Stimulated activated CD8-positive, alpha-beta memory T cell treated with anti-CD3 and anti-CD28 coated beads, Interleukin-7, amount 100 ng/mL, for 24 hours (primary cell): ENCODE data around the gene RPL22.

Experiments used
- DNase-seq: peaks from one replicate; pipeline ENCODE4 v3.0.0-alpha.2; 2020; ENCODE audit warnings: low read depth

The RPL22 gene

DNA sequence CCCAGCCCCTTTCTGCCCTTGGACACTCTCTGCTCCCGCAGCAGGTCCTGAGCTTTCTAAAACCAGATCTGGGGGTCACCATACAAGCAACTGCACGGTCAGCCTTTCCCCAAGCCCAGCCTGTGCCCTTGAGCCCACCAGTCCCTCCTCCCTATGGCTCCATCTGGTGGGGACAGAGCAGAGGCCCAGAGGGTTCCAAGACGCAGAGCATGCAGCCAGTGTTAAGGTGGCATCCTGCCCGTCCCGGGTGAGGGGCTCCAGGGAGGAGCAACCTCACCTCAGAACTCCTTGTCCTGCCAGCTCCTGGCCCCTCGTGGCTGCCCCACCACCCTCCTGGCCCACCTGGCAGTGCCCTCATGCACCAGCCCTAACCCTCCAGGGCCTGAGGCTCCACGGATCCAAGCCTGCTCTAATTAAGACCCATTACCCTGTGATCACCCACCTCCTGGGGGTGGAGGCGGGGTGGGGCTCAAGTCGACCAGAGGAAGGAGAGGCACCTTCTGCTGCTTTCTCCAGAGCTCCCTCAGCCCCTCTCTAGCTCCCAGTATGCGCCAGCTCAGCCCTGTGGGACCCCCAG lies 27.8 kb downstream of the RPL22 start:
- no peak for DNase-seq

DNA sequence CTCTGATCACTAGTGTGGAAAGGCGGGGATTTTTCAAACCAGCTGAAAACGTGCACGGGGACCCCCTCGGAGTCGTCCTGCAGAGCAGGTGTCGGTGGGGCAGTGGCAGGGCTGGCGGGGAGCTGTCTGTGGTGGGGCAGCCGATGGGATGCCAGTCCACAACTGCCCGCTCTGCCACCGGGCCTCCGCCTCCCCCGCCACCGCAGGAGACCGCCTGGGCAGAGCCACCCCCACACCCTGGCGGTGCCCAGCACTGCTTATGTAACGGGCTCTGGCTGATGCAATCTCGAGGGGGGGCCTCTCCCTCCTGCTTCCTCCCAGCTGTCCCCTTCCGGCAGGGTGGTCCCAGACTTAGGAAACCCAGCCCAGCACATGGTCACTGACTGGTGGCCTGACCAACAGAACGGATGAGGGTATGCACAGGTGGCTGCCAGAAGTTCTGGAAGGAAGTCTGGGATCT lies 28.6 kb downstream of the RPL22 start:
- no peak for DNase-seq

DNA sequence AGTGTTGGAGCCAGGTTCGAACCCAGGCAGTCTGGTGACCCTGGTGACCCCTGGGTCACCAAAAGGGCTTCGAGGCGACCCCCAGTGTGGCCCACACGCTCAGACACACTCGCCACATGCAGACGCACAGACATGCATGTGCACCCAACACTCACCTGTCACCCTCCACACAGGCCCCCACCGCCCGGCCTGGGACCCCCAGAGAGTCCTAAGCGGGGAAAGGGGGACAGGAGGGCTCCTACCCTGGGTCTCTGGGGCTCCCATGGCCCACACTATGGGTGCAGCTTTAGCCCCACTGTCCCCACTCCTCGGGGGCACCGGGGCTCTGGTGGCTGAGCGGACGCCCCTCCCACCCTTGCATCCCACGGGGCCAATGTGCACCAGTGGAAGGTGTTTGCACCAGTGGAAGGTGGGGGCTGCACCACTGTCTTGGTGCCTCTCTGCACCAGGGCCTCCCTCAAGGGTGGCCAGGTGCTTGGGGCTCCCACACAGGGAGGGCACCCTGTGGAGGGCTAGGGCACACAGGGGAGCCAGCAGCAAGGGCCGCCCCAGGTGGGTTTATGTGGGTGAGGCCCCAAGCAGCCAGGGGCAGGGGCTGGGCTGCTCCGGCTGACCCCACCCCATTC lies 29.2 kb downstream of the RPL22 start:
- DNase-seq = no peak

DNA sequence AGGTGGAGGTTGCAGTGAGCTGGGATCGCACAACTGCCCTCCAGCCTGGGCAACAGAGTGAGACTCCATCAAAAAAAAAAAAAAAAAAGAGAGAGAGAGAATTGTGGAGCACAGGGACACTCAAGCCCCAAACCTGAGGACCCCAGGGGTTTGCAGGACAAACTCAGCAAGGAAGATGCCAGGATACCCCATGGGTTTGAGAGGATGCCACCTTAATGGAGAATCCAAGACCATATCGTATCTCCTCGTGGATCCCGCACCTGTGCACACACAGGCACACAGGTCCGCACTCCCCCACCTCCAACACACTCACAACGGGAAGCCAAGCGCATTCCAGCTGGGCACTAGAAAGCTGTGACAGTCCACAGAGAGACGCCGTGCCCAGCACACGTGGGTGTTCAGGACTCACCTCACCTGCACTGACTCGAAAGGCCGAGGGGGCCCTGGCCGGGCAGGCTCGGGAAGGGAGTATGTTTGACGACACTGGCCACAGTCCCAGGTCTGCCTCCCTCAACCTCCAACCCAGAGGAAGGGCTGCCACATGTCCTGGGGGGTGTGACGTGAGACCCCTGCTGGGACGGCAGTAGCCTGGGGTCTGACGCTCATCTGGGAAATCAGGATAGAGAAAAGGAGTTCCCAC lies 30.3 kb downstream of the RPL22 start:
- no peak for DNase-seq

DNA sequence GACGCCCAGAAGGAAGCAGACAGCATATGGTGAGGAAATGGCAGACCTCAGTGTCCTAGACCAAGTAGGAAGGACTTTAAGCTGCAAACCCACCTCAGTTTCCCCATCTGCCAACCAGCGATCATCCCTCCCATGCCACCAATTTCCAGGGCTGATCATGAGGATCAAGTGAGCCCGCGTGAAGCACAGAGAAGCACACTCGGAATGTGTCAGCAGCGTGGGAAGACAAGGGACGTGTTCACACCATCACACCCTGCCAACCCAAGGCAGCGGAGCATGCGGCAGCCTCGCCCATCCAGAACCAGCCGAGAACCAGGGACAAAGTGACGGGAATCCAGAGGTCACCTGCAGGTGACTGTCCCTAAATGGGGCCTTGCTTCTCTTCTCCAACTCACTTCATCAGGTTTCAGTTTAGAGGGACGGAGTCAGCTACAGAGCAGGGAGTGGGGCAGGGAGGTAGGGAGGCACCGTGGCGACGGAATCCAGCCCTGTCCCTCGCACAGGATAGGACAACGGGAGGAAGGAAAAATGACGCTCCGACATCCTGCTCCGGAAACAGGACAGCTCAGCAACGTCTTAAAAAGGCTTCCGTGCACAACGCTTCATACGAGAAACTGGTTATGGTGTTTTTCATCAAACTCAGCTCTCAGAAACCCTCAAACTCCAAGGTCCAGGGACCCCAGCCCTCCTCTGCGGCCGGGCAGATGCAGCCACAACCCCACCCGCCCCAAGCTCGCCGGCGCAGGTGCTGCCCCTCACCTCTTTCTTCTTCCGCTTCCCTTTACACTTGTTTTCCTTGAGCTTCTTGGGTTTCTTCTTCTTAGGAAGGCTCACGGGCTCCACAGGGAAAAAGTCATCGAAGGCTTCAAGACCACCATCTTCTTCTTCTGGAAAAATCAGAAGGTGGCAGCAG lies 31.7 kb downstream of the RPL22 start:
- no peak for DNase-seq

DNA sequence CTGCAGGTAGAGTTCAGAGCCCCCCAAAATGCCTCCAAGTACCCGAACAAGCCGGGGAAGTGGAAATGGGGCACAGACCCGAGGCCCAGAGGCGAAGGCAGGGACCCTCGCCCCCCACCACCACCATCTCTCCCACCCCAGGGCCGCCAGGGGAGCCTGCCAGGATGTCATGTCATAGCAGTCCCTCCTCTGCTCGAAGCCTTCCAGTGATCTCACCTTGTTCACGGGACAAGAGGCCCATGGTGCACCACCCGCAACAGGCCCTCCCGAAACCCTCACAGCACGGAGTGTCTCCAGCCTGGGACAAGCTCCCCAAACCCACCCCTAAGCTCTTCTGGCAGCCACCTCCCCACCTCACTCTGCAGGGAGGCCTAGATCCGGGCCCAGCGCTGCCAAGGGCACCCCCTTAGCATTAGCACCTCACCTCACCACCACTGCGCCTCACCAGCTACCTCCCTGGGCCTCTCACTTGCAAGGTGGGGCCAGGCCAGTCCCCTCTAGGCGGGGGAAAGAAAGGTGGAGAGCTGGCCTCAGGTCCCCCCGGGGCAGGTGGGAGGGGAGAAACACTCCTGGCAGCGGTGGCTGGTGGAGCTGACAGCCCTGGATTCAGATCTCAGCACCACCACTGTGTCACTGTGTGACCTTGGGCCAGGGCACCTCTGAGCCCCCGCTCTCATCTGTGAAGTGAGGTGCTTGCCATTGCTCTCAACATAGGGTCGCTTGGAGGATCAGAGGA lies 32.6 kb downstream of the RPL22 start:
- no peak for DNase-seq

DNA sequence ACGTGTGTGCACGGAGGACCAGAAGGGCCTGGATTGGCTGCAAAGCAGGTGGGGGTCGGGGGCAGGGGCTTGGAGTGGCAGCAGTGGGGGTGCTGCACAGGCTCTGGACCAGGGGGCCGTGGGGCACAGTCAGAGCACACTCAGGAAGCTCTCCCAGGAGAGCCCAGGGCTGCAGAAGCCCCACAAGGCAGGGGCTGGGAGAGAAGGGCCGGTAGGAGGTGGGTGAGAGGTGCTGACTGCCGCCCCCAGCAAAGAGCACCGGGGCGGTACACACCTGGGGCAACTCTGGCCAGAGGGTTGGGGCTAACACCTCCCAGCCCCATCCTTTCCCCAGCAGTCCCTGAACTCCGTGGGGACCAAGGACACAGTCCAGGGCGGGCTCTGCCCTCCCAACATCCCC lies 33.2 kb downstream of the RPL22 start:
- no peak for DNase-seq

DNA sequence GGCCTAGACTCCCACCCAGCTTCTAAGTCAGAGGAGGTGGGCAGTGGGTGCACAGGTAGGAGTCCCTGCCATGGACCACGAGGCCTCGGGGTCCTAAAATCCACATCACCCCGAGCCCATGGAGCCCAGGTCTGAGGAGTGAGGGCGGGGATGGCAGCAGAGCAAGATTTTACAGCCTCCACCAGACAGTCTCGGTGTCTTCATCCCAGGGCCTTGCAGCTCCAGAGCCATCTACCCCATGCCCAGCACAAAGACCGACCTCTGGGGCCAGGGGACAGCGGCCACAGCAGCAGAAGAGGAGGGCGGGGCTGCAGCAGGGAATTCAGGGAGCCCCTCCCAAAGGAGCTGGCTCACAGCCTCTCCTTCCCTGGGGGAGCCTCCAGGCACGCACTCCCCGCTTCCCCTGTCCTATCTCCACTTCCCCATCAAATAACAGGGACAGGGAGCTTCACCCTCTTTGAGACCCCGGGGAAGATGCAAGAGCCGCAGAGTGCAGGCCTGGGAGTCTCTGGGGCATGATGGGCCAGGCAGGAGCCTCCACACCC lies 33.9 kb downstream of the RPL22 start:
- no peak for DNase-seq

DNA sequence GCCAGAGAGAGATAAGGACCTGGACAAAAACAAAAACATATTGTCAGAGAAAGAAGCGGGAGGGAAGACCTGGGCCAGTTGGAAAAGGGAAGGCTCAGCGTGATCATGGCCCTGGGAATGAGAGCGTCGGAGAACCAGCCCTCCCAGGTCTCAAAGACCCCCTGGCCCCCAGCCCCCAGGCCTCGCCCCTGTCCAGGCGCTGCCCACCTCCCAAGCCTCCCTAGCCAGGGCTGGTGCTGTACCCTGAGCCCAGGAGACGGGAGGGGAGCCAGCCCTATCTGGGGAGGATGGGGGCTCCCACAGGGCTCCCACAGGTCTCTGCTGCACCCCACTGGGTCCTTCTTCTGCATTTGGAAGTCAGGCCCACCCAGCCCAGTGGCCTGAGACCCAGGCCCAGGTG lies 34.4 kb downstream of the RPL22 start:
- no peak for DNase-seq

DNA sequence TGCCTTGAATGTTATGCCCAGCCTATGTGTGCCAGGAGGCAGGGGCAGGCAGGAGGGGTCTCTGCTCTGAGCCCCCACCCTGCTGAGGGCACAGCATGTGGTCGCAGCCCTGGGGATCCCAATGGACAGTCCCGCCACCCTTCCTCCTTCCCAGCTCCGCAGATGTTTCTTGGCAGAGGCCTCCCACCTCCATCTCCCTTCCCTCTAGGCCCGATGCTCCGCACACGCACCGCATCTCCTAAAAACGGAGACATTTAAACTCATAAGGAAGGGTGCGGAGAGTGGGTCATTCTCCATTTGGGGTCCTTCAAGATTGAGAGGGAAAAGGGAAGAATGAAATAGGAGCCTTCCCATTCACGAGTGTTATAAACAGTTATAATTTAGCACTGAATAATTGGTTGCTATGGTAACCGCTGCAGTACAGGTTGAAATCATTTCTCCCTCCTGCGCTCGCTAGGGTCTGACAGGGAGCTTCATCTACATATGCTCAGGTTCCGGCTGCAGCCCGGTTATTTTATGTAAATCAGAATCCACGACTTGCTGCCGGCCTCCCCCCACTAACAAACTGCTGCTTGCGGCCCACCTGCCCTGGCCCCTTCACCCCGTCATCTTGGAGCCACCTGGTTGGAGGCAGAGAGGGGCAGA lies 35.3 kb downstream of the RPL22 start:
- no peak for DNase-seq

DNA sequence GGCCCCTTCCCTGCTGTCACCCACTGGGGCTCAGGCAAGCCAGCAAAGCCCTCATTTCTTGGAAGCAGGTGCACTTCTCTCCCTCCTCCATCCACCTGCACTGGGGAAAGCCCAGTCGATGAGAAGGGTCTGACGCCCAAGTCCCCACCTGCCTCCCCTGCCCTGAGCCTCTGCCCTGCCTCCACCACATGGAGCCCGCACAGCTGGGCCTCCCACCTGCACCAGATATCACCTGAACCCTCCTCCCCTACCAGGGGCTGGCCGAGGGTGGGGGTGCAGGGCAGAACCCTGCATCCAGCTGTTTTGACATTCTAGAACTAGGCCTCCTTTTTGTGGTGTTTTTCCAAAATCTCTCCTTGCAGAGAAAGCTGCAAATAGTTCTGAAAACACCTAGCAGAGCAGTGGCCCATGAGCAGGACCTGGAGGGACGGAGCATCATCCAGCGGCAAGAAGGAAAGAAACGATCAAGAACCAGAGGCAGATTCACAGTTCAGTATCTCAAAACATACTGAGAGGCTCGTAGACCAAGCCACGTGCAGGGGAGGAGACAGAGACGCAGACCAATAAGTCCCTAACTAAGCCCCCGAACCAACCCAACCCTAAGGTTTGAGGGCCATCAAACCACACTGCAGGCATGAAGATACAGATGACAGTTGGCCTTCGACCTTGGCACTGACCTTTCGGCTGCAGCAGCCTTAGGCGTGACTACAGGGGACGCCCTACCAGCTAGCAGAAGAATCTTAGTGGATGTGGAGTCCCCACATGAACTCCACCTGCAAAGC lies 36.0 kb downstream of the RPL22 start:
- DNase-seq = no peak

DNA sequence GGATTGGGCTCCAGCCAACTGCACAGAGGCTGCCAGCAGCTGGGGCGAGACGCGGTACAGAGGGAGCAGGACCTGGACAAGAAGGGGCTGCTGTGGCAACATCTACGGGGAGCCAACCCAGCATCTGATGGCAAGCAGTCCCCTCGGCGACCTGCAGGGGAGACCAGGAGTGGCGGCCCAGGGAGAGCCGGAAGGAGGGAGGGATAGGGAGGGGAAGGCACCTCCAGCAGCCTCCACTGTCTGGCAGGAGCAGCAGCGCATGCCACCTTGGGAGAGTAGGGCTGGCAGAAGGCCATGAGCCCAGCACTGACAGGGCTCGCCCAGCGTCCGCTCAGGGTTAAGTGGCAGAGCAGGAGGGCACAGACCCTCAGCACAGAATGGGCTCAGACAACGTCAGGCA lies 36.6 kb downstream of the RPL22 start:
- no peak for DNase-seq

DNA sequence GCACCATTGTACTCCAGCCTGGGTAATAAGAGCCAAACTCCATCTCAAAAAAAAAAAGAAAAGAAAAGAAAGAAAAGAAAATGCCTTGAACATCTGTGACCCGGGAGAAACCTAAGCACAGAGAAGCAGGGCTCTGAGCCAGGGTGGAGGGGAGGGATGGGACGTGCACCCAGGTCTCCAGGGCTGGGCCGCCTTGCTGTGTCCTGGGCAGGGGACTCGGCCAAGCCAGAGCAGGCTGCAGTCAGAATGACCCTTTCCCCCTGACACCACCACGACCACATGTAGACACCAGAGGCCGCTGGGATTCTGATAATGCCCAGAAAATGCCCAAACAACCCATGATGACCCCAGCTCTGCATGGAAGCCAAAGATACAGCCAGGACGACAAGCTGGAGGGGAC lies 37.1 kb downstream of the RPL22 start:
- no peak for DNase-seq

DNA sequence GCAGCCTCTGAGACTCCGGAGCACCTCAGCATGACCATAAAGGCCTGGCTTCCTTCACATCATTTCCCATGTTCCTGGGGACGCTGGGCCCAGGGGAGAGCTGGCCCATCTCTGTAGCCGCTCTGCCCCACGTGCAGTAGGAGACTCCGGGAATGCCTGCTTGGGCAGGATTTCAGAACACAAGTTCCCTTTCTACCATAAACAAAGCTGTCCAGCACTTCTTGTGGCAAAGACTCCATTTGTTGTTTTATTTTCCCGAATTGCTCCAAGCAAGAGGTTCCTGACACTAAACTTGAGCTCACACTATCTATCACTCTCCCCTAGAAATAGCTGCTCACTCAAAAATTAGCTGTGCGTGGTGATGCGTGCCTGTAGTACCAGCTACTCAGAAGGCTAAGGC lies 41.2 kb downstream of the RPL22 start:
- DNase-seq = no peak

DNA sequence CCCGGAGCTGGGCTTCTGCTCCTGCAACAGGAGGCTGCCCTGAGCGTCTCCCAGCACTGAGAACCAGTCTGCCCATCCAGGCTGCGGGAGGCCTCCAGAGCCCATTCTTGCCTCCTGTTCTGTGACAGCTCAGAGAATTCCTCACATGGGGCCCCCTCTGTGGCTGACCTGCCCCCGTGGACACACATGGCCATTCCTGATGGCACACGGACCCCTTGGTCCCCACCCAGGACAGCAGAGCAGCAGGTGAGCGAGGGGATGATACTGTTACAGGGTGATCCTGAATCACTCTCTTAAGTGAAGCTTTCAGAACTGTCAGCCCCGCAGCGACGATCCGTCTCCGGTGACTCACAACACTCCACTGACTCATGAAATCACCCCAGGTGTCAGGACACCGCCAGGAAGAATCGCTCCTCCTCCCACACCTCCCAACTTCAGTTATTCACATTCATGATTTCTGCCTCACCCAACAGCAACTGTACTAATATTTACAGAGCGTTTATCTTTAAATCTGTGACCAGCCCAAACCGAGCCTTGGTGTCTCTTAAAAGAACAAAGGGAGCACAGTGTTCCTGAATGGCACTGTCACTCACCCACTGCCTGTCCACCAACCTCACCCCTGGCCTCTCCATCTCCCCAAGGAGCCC lies 41.7 kb downstream of the RPL22 start:
- DNase-seq = no peak

DNA sequence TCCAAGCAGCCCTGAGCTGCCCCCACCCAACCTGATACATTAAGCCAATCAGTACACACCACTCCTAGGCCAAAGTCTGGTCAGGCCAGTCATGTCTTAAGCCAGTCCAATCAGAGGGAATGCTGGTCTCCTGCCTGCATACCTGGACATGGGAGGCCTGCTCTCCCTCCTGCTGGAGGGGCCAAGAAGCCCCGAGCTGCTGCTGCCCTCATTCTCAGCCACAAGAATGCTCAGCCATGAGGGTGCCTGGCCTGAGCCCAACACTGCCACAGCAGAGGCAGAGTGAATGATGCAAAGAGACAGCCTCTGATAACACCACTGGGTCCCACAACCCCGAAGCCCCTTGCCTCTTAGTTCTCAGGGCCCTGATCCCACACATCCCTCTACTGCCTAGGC lies 42.3 kb downstream of the RPL22 start:
- no peak for DNase-seq

DNA sequence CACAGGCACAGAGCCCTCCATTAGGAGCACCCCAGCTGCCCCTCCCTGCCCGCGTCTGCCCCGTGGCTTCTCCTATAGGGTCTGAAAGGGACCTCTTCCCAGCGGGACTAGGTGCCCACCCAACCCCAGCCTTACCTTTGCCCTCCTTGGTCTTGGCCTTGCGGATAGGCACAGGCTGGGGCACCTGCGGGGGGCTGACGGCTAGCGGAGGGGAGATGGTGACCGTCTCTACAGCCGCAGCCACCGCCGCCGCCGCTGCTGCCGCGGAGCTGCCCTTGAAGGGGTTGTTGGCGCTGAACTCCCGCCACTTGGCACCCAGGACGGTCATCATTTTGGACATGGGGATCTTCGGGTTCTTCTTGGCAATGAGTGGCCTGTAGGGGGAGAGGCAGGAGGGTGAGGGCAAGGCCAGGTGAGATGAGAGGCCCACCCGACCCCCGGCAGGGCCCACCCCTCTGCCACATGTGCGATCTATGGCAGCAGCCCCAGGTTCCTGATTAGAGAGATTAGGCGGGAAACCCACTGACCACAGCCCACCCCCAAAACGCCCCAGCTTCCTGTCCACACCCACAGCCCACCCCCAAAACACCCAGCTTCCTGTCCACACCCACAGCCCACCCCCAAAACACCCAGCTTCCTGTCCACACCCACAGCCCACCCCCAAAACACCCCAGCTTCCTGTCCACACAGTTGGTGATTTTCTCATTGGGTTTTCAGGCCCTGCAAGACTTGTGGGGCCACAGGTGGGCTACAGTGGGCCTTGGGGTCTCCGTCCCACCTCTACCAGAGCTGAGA lies 44.7 kb downstream of the RPL22 start:
- DNase-seq = no peak

DNA sequence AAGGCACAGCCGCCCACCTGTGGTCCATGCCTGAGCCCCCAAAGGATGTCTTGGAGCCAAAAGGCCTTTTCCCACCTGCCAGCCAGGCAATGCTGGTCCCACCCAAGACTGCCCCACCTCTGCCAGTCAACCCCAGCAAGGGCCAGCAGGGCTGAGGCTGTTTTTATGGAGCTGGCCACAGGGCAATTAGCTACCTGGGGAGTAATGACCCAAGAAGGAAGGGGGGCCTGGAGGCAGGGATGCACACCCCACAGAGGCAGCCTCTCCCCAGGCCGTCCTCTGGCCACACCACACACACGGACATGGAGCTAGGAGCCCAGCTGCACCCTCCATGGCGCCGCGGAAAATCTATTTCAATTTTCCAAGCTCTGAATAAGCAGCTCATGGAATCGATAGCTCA lies 46.5 kb downstream of the RPL22 start:
- DNase-seq = no peak

DNA sequence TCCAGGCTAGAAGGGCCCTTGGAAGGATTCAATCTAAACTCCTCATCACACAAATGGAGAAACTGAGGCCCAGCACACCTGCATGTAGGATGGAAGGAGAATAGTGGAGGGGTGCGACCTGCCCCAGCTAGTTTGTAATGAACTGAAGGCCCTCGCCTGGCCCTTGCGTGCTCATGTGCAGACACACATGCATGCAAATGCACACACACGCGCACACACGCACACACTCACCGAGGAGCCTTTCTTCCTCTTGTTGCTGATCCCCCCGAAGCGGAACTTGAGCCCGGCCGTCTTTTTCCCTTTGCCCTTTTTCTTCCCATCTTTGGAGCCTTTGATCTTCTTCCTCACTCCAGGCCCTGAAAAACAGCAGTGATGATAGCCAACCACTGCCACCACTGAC lies 47.2 kb downstream of the RPL22 start:
- no peak for DNase-seq
